Astrocyte of the hippocampus (primary cell): ENCODE measurements around the gene HNF1B.

Source experiments
- DNase-seq: peaks from one replicate; pipeline ENCODE4 v3.0.0; 2011; ENCODE audit warnings: low read depth, low spot score

The HNF1B gene

DNA sequence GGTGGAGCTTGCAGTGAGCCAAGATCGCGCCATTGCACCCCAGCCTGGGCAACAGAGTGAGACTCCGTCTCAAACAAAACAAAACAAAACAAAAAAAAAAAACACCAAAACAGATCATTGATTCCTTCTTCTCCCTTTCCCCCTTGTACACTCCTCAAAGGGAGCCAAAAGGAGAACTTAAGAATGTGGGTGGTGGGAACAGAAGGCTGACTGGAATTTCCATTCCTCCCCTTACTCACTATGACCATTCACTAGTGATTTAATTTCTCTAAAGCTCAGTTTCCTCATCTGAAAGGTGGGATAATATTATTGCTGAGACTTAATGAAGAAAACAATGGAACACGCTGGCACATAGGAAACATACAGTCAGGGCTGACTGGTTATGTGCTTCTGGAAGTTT is 17.1 kb upstream of the HNF1B start:
- DNase-seq: no peak

- DNase-seq: no peak
These were observed 16.2 kb upstream of the HNF1B start for GRCh38 chr17:37761059-37761458.

DNA sequence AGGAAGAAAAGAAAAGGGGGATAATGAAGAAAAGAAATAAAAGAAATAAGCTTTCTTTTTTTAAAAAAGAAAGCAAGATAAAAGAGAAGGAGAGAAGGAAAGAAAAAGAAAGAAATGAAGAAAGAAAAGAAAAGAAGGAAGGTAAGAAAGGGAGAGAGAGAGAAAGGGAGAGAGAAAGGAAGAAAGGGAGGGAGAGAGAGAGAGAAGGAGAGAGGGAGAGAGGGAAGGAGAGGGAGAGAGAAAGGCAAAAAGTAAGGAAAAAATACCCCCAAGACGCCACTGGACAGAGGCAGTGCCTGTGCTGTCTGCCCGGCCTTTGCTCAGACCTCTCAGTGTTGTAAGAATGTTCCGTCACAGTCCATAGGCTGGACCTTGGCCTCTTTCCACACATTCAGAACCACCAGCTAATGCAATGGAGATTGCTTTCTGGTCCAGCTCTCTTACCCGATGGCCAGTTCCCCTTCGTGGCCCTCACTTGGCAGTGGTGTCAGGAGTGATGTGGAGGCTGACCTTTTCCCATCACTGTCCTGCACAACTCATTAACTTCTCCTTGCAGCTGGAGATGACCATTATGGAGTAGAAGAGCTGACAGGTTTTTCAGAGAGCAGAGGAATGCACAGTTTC is 14.3 kb upstream of the HNF1B start:
- no peak for DNase-seq

DNA sequence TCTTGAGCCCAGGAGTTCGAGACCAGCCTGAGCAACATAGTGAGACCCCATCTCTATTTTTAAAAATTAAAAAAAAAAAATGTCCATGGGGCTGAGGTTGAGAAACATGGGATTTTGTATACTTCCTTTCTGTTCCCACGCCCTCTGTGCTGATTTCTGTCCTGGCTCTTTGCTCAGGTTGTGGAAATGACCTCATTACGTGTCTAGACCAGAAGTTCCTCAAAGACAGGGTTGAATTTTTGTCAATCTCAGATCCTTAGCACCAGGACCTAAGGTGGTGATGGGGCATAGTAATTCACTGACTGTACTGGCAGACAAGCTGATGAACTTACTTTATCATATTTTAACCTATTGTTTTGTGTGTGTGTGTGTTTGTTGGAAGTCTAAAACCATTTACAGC is 11.2 kb upstream of the HNF1B start:
- DNase-seq: no peak

DNA sequence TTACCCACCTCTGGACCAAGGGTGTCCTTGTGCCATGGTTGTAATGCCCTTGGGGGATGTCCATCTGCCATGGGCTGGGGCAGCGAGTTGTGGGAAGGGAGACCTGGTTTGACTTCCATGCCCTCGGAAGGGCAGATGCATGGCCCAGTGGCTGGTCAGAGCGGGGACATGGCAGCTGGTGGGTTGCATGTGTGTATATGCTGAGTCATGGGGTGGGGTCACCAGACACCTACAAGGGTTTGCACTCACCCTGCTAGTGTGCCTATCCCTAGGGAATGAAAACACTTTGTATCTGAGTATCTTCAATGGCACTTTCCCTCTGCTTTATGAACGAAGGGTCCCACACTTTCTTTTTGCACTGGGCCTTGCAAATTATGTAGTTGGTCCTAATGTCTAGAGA is 10.6 kb upstream of the HNF1B start:
- DNase-seq: no peak

- no peak for DNase-seq
These were observed 9.5 kb upstream of the HNF1B start for GRCh38 chr17:37754363-37754762.

DNA sequence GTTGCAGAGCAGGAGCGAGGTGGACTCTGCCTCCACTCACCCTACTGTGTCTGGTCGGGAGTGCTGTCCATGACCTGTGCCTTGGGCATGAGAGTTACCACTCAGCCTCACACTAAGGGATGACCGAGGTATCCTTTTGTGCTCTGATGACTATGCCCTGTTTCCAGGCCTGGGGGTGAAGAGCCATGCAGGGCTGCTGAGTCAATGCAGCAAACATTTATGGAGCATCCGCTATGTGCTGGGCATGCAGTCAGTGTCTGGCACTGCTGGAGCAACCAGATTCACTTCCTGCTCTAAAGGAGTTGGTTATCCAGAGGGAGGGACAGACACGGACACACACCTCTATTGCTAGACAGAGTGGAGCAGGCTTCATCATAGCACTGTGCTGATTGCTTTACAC is 7.6 kb upstream of the HNF1B start:
- peak; percentile 36 for DNase-seq

GRCh38 chr17:37750768-37751475 is 6.1 kb upstream of the HNF1B start:
- no peak for DNase-seq

DNA sequence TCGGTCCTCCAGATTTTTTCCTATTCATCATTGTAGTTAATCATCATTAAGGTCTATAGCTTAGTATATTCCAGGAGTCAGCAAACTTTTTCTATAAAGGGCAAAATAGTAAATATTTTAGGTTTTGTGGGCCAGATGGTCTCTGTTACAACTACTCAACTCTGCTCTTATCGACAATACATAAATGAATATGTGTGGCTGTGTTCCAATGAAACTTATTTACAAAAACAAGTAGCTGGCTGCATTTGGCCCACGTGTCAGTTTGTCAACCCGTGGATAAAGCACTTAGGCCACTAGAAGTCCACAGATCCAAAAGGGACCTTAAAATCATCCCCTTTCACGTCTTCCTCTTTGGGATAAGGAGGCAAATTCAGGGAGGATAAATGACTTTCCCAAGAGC is 5.4 kb upstream of the HNF1B start:
- DNase-seq: no peak

- no peak for DNase-seq
These were observed 2.4 kb upstream of the HNF1B start for GRCh38 chr17:37747222-37747621.

DNA sequence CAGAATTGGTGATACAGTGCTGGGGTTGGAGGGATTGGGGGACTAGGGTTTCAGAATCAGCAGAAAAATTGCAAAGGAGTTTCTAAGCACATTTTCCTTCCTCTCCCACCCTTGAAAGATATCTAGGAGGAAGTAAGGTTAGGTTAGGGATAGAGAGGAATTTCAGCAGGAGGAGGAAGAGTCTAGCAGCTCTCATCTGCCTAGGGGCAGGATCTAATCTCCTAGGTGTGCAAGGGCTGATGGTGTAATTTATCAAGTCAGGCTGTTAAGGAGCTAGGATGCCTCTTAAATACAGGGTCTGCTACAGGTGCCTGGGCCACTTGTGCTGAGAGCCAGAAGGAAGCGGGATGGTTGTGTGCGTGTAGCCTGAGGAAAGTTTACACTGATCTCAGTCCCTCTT is 1.8 kb upstream of the HNF1B start:
- no peak for DNase-seq

GRCh38 chr17:37745801-37746426 is 1.1 kb upstream of the HNF1B start:
- no peak for DNase-seq

DNA sequence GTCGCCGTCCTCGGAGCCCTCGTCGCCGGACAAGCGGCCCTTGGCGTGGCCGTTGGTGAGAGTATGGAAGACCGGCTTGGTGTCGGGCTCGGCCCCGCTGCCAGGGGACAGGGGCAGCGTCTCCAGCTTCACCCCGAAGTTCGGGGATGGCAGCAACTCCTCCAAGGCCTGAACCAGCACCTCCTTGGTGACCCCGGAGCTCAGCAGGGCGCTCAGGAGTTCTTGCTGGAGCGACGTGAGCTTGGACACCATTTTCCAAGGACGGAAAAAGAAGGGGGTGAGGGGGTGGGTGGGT is 279 bp downstream of the HNF1B start:
- no peak for DNase-seq

- peak; percentile 27 for DNase-seq
These were observed 805 bp downstream of the HNF1B start for GRCh38 chr17:37743875-37744632.

DNA sequence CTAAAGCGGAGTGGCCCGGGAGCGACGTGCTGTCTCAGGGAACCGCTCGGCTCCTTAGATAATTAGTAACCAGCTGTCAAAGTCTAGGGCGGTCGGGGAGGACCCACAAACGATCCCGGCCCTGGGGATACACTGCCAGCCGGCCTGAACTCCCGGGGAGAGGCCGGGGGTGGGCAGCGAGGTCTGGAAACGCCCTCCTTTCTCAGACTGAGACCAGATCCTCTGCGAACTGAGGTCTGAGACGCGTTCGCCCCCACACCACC is 1.3 kb downstream of the HNF1B start:
- DNase-seq: no peak

- DNase-seq: peak; percentile 26
These were observed 1.9 kb downstream of the HNF1B start for GRCh38 chr17:37742762-37743611.

DNA sequence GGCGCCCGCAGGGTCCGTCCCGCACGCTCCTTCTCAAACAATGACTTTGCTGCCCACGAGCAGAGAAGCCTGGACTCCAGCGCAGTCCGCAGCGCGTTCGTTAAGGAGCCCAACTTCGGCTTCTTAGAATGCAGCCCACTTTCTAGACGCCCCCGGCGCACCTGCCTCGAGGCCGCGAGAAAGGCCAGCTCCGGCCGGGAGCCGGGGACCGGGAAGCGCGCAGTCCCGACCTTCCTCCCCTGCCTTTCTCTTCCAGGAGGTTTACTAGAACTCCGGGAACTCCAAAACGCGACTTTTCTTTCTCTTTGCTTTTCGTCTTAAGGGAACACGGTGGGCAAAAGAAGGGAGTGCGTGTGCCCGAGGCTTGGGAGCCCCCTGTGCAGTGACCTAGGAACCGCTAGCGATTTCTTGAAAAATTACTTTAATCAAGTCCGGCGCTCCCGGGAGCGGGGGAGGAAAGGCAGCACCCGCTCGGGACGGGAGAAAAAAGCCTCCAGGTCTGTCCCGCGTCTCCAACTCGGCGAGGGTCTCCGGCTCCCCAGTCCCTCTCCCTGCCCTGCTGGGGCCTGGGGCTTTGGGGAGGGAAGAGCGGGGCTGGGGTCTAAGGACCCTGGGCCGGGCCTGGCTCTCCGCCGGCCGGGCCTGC is 2.6 kb downstream of the HNF1B start:
- peak; percentile 54 for DNase-seq

DNA sequence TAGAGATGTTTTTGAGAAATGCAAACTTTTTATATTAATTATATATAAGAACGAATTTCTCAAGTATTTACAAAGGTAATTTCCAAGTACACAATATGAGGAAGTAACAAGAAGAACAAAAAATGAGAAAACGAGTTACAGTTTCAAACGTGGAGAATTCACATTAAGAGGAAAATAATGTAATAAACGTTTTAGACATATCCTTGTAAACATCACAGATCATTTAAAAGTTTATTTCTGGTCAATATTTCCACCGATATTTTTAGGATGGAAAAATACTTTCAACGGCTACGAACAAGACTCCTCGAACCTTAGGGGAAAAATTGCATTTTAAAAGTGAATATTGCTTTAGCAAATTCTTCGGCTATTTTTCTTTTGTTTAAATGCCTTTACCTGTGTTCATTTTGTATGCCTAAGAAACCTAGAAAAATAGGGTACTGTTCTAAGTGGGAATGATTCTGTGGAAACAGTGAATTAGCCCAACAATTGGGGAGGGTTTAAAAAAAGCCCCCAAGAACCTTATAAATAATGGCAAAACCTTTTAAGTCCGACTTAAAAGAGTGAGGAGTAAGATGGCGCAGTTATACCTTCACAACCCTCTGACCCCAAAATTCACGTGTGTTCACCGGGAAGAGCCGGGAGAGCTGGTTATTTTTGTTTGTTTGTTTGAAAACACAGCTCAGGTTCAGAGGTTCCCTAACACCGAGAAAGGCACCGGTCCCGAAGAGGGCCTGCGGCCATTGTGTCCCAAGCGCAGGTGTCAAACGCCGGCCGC is 3.3 kb downstream of the HNF1B start:
- no peak for DNase-seq

GRCh38 chr17:37740915-37741314 is 3.9 kb downstream of the HNF1B start:
- DNase-seq: no peak

DNA sequence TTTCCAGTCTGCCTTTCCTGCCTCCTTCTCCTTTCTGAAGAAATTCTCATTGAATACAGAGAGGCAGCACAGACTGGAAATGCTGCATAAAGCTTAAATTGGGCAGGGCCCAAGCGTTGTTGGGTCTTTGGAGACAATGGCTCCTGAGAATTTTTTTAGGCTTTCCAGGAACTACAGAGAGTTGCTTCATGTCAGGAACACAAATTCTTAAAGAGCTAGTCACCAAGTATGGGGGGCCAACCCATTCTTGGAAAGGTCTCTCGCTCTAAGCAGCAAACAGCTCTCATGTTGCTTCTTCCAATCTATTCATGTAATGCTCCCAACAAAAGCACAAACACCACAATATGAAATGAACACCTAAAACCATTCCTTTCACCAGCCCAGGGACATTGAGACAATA is 6.9 kb downstream of the HNF1B start:
- peak; percentile 59 for DNase-seq

- DNase-seq: no peak
These were observed 7.8 kb downstream of the HNF1B start for GRCh38 chr17:37737081-37737480.
